Body of pancreas (tissue), 4 donors: ENCODE data around the gene ATP2B1.

ENCODE experiments used
- CTCF ChIP-seq, 7 experiments: fragments of 450-650 bp in 4 of 7; fragments of 200-600 bp in 3 of 7; sonication (generic) in 3 of 7; IDR thresholded peaks; one replicate each; pipeline ENCODE4 v1.5.1; 2016 to 2019; ENCODE audit warnings: antibody characterized with exemption in 7 of 7
- POLR2A ChIP-seq, 3 donors: fragments of 450-650 bp; IDR thresholded peaks; one replicate each; pipeline ENCODE4 v1.6.1; 2016; ENCODE audit warnings: antibody characterized with exemption in 3 of 3, mild to moderate bottlenecking in 2 of 3

GRCh38 chr12:89597770-89598169, 110.9 kb downstream of the ATP2B1 start:
- no peak for TF ChIP-seq CTCF (IDR thresholded peaks at IDR 0.05)
- no peak for TF ChIP-seq POLR2A (IDR thresholded peaks at IDR 0.05)
